Lung microvascular endothelial cell (primary cell): ENCODE data around the gene ATF7IP2. TPM values are rescaled to one million over a fixed set of nuclear protein-coding genes. Genes with fewer than 3 reads are reported as not detected.
A peak's percentile ranks its signal among the peaks of the same experiment; 100 is the strongest.
"Not testable (repeated sequence)": the region's sequence is repeated elsewhere in the genome, so short reads cannot be mapped to it uniquely, and the experiment has no call there.

Source experiments
- DNase-seq, 2 donors: peaks; one replicate each; pipeline versions ENCODE4 v3.0.0 to v3.0.0-alpha.2; 2010; ENCODE audit warnings: low read depth in 2 of 2
- total RNA-seq: library from RNA; depleted of rRNA; stranded (reverse); fragments of >200 nt; gene quantifications from 2 replicates; pipeline ENCODE4 v1.2.1, GENCODE V29; 2014

Gene ATF7IP2
- total RNA-seq, 1 donor from 2014 or later: 8.1 TPM

- no peak for DNase-seq
Measured at GRCh38 chr16:10447289-10447688, 61.4 kb downstream of the ATF7IP2 start.

- DNase-seq: not testable (repeated sequence)
Measured at GRCh38 chr16:10452208-10453158, 66.6 kb downstream of the ATF7IP2 start.

GRCh38 chr16:10453159-10453510 is 67.3 kb downstream of the ATF7IP2 start:
- no peak for DNase-seq

GRCh38 chr16:10465821-10466220 is 80.0 kb downstream of the ATF7IP2 start:
- DNase-seq: no peak

- no peak for DNase-seq
Measured at GRCh38 chr16:10466313-10466712, 80.5 kb downstream of the ATF7IP2 start.

- no peak for DNase-seq
Measured at GRCh38 chr16:10466861-10467260, 81.0 kb downstream of the ATF7IP2 start.

- not testable (repeated sequence) for DNase-seq
Measured at GRCh38 chr16:10476636-10477035, 90.8 kb downstream of the ATF7IP2 start.

GRCh38 chr16:10480151-10480550 is 94.3 kb downstream of the ATF7IP2 start:
- DNase-seq: no peak

GRCh38 chr16:10485159-10485558 is 99.3 kb downstream of the ATF7IP2 start:
- DNase-seq: no peak

GRCh38 chr16:10485698-10486382 is 100.0 kb downstream of the ATF7IP2 start:
- no peak for DNase-seq

GRCh38 chr16:10490141-10490540 is 104.3 kb downstream of the ATF7IP2 start:
- DNase-seq: no peak

- no peak for DNase-seq
Measured at GRCh38 chr16:10493276-10493675, 107.4 kb downstream of the ATF7IP2 start.

GRCh38 chr16:10494343-10495030 is 108.6 kb downstream of the ATF7IP2 start:
- DNase-seq: no peak

GRCh38 chr16:10495031-10495345 is 109.1 kb downstream of the ATF7IP2 start:
- no peak for DNase-seq

GRCh38 chr16:10497132-10498101 is 111.6 kb downstream of the ATF7IP2 start:
- DNase-seq: no peak

- DNase-seq: no peak
Measured at GRCh38 chr16:10500582-10500981, 114.7 kb downstream of the ATF7IP2 start.

- no peak for DNase-seq
Measured at GRCh38 chr16:10501016-10501607, 115.3 kb downstream of the ATF7IP2 start.

GRCh38 chr16:10502776-10503175 is 116.9 kb downstream of the ATF7IP2 start:
- no peak for DNase-seq

GRCh38 chr16:10504404-10504885 is 118.6 kb downstream of the ATF7IP2 start:
- peak in 1 of 2 donors; percentile 48 for DNase-seq

- not testable (repeated sequence) for DNase-seq
Measured at GRCh38 chr16:10505286-10505685, 119.4 kb downstream of the ATF7IP2 start.
